Thoracic aorta (tissue), 2 donors: ENCODE measurements around the gene XPNPEP1. TPM values are rescaled to one million over a fixed set of nuclear protein-coding genes. Genes with fewer than 3 reads are reported as not detected.

Source experiments
- ATAC-seq: fragments of 150-250 bp; one replicate; pipeline ENCODE4 v1.8.0; 2017; ENCODE audit warnings: low read depth; ENCODE audit not compliant: insufficient number of reproducible peaks, low FRiP score
- DNase-seq: peaks from one replicate; pipeline ENCODE4 v3.0.0-alpha.2; 2020; ENCODE audit warnings: low spot score
- H3K27ac ChIP-seq, 2 donors: fragments of 200-600 bp; sonication (generic); 1 replicate in 1 of 2; 2 replicates in 1 of 2; pipeline ENCODE4 v1.5.1; 2016; ENCODE audit warnings: mild to moderate bottlenecking in 2 of 2, moderate library complexity in 2 of 2
- H3K27me3 ChIP-seq: fragments of 200-600 bp; sonication (generic); replicated peaks from 2 replicates; pipeline ENCODE4 v1.6.0; 2016; ENCODE audit warnings: mild to moderate bottlenecking; ENCODE audit not compliant: insufficient read depth
- H3K36me3 ChIP-seq: fragments of 200-600 bp; sonication (generic); one replicate; pipeline ENCODE4 v1.5.1; 2016
- H3K4me1 ChIP-seq, 2 donors: fragments of 200-600 bp; sonication (generic); 1 replicate in 1 of 2; 2 replicates in 1 of 2; pipeline versions ENCODE4 v1.5.1 to v1.6.0; 2016; ENCODE audit warnings: low read depth in 2 of 2, mild to moderate bottlenecking in 1 of 2; ENCODE audit not compliant: control insufficient read depth in 1 of 2
- H3K4me3 ChIP-seq: fragments of 200-600 bp; sonication (generic); 2 replicates; pipeline ENCODE4 v1.5.1; 2016; ENCODE audit warnings: mild to moderate bottlenecking
- H3K9me3 ChIP-seq: fragments of 200-600 bp; sonication (generic); 2 replicates; pipeline ENCODE4 v1.5.1; 2016
- CTCF ChIP-seq: fragments of 200-600 bp; sonication (generic); IDR thresholded peaks from one replicate; pipeline ENCODE4 v1.5.1; 2019; ENCODE audit warnings: antibody characterized with exemption
- total RNA-seq, 2 donors: library from RNA; depleted of rRNA; stranded (reverse); fragments of >200 nt; gene quantifications; one replicate each; pipeline versions ENCODE4 v1.1.0 to v1.2.3, GENCODE V29; 2016

XPNPEP1 gene
- total RNA-seq, 2 donors from 2014 or later, result 36.0 to 86.0 TPM

- Histone ChIP-seq H3K27me3 (no peaks in the 10 kb centered on the region), H3K4me1 (peaks cover 68 to 100% of the 10 kb centered on the region in 2 donors), H3K27ac (peak overlapping the region; percentile 88 to 93), H3K9me3 (no peaks in the 10 kb centered on the region), H3K4me3 (peak overlapping the region; percentile 24), H3K36me3 (no peaks in the 10 kb centered on the region)
- peak; percentile 85 for DNase-seq
- ATAC-seq, result peak; percentile 29
- no peak for TF ChIP-seq CTCF
These were observed 28.1 kb downstream of the XPNPEP1 start for GRCh38 chr10:109895095-109895818.

DNA sequence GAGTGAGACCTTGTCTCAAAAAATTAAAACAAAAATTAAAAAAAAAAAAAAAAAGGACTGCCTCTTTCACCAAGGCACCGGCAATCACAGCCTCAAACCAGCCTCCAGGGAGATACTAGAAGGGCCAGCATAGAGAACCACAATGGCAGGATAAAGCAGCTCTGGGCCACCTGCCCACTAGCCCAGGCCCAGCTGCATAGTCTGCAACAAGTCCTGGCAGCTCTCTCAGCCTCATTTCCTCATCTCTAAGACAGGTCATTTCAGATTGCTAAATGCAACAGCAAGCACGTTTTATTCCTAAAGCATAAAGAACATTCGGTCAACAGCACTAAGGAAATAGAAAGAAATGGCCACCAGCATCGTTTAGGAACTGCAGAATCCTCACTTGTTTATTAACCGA, 28.8 kb downstream of the XPNPEP1 start:
- peaks cover 68 to 100% of the 10 kb centered on the region in 2 donors for H3K4me1 ChIP-seq
- TF ChIP-seq CTCF, result no peak
- H3K36me3 ChIP-seq, result no peaks in the 10 kb centered on the region
- H3K9me3 ChIP-seq, result no peaks in the 10 kb centered on the region
- H3K27ac ChIP-seq, result peak overlapping the region; percentile 88 to 93
- no peaks in the 10 kb centered on the region for H3K27me3 ChIP-seq
- H3K4me3 ChIP-seq, result peak overlapping the region; percentile 24
- DNase-seq (peak; percentile 31), ATAC-seq (no peak)

GRCh38 chr10:109893386-109893785, 29.9 kb downstream of the XPNPEP1 start:
- H3K36me3 ChIP-seq, result no peaks in the 10 kb centered on the region
- ATAC-seq, result no peak
- H3K4me1 ChIP-seq, result peaks cover 63 to 97% of the 10 kb centered on the region in 2 donors
- no peaks in the 10 kb centered on the region for H3K27me3 ChIP-seq
- no peaks in the 10 kb centered on the region for H3K9me3 ChIP-seq
- H3K4me3 ChIP-seq, result no peak overlapping the region
- no peak for DNase-seq
- TF ChIP-seq CTCF, result no peak
- H3K27ac ChIP-seq, result peak overlapping the region; percentile 88 to 93

DNA sequence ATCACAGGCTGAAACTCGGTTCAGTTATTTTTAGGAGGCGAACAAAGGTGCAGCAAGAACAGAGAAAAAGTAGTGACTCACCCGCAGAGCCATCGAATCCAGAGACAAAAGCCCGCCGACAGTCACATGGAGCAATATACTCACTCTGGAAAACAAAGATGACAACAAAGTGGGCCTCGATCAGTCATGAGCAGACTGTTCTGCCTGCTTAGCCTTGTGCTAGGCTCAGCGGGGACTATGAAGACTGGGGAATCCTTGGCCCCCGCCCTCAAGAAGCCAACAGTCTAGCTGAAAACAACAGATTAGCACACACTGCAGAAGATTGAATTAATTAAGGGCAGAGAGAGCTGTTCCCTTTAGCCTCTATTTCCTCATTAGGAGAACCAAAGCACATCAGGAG, 30.4 kb downstream of the XPNPEP1 start:
- peak overlapping the region; percentile 88 to 93 for H3K27ac ChIP-seq
- TF ChIP-seq CTCF, result no peak
- ATAC-seq (no peak), DNase-seq (peak; percentile 27)
- H3K27me3 ChIP-seq, result no peaks in the 10 kb centered on the region
- peaks cover 62 to 93% of the 10 kb centered on the region in 2 donors for H3K4me1 ChIP-seq
- H3K9me3 ChIP-seq, result no peaks in the 10 kb centered on the region
- H3K4me3 ChIP-seq, result no peak overlapping the region
- H3K36me3 ChIP-seq, result peaks cover 2% of the 10 kb centered on the region

DNA sequence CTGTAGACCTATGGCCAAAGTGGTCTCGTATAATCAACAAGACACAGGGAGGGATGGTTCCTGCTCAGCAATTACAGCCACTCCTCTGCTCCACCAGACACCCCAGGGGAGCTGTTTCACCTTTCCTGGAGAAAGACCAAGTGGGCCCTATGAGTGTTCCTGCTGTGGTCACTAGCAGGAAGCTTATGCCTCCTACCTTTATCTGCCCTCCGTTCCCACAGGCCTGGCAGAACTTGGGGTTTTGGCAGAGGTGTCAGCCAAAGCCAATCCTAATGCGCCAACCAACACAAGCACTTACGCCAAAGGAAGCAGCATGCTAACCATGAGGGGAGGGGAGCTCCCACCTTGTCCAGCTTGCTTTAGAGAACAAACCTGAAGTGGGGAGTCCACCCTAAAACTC, 31.2 kb downstream of the XPNPEP1 start:
- ATAC-seq (no peak), DNase-seq (no peak)
- Histone ChIP-seq H3K9me3 (no peaks in the 10 kb centered on the region), H3K27me3 (no peaks in the 10 kb centered on the region), H3K4me1 (peaks cover 58 to 88% of the 10 kb centered on the region in 2 donors), H3K4me3 (peak overlapping the region; percentile 15), H3K27ac (peak overlapping the region; percentile 88 to 93), H3K36me3 (peaks cover 5% of the 10 kb centered on the region)
- no peak for TF ChIP-seq CTCF
